ENCODE data around the gene CCDC88C.

Gene CCDC88C

GRCh38 chr14:91406451-91406850, 11.2 kb downstream of the CCDC88C start:
- TF ChIP-seq, protein P1, sequence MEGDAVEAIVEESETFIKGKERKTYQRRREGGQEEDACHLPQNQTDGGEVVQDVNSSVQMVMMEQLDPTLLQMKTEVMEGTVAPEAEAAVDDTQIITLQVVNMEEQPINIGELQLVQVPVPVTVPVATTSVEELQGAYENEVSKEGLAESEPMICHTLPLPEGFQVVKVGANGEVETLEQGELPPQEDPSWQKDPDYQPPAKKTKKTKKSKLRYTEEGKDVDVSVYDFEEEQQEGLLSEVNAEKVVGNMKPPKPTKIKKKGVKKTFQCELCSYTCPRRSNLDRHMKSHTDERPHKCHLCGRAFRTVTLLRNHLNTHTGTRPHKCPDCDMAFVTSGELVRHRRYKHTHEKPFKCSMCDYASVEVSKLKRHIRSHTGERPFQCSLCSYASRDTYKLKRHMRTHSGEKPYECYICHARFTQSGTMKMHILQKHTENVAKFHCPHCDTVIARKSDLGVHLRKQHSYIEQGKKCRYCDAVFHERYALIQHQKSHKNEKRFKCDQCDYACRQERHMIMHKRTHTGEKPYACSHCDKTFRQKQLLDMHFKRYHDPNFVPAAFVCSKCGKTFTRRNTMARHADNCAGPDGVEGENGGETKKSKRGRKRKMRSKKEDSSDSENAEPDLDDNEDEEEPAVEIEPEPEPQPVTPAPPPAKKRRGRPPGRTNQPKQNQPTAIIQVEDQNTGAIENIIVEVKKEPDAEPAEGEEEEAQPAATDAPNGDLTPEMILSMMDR (IDR thresholded peaks at IDR 0.05), result no peak
- TF ChIP-seq ZFX (IDR thresholded peaks at IDR 0.05; ENCODE audit: borderline replicate concordance), result no peak
- no peak overlapping the region for H3K27ac ChIP-seq

DNA sequence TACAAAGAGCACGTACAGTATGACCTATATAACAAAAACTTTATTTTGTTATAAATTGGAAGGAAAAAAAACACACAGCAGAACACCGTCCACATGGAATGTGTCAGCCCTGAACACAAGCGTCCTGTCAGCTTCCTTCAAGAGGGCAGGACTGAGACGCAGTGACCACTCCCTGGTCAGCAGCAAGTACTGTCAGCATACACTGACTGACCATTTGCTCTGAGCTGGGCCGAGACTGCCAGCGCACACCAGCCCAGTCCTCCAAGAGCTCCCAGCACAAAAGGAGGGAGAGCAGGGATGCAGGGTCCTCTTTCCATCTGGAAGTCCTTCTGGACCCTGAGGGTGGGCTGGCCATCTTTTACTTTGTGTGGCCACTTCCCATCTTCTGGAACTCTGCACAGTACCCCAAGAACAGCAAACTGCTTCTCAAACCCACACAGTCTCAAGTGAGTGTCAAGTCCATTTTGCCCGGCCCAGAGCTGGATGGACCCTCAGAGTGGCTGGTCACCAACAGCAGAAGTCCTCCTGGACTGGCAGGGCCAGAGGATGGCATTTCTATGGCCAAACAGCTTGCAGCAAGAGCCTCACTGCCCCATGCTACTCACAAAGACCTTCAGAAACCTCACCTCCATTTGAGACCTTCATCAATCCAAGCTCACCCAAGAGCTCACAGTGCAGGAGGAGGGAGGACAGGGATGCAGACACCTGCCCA, 11.7 kb downstream of the CCDC88C start:
- no peak overlapping the region for H3K27ac ChIP-seq
- TF ChIP-seq, protein P1 (IDR thresholded peaks at IDR 0.05), result no peak
- TF ChIP-seq ZFX (IDR thresholded peaks at IDR 0.05; ENCODE audit: borderline replicate concordance), result no peak

GRCh38 chr14:91405241-91405721, 12.3 kb downstream of the CCDC88C start:
- TF ChIP-seq, protein P1 (IDR thresholded peaks at IDR 0.05), result no peak
- no peak for TF ChIP-seq ZFX (IDR thresholded peaks at IDR 0.05; ENCODE audit: borderline replicate concordance)
- no peak overlapping the region for H3K27ac ChIP-seq

DNA sequence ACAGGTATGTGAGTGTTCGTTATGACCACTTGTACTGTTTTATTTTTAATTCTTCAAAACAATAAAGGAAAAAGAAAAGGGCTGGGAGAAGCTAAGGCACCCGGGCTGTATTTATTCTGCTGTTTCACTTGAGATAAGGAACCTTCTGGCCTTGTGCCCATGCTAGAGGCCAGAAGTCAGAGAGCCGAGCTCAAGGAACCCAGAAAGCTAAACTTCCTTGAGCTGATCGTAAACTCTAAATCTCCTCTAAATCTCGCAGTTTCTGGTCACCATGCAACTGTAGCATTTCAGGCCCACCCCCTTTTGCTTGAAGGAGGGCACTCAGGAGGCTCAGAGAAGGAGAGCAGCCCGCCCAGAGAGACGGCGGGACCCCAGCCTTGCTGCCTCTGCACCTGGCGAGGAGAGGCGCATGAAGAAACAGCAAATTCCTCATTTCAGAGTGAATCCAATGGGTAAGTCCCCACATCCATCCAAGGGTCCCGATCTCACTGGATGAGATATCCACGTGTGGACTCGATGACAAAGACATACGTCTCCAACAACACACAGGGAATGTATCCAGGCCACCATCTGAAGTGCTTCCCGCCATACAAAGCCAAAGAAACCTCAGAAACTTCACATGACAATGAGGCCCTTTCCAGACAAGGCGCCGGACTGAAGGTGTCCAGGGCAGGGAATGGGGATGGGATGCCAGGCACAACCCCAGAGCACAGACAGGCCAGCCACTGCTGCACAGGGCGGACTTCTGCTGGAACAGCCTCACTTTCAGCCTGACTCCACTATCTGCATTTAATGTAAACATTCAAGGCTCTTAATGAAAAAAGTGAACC, 14.6 kb downstream of the CCDC88C start:
- H3K27ac ChIP-seq, result no peak overlapping the region
- no peak for TF ChIP-seq ZFX (IDR thresholded peaks at IDR 0.05; ENCODE audit: borderline replicate concordance)

DNA sequence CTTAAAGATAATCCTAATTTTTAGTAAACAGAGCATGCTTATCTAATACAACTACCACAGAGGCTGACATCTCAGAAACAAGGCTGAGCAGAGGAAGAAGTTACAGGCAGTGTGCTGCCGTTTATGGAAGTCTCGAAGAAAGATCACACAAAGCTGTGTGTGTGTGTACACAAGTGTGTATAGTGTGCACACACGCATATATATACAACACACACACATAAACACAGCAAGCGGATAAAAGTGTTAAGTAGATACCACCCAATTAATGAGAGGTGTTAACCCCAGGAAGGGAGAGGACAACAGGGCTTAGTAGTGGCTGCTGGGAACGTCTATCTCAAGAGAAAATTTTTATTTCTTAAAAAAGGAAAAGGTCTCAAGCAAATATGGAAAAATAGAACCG, 15.3 kb downstream of the CCDC88C start:
- no peak for TF ChIP-seq ZFX (IDR thresholded peaks at IDR 0.05; ENCODE audit: borderline replicate concordance)
- TF ChIP-seq, protein P1 (IDR thresholded peaks at IDR 0.05), result no peak
- no peak overlapping the region for H3K27ac ChIP-seq

DNA sequence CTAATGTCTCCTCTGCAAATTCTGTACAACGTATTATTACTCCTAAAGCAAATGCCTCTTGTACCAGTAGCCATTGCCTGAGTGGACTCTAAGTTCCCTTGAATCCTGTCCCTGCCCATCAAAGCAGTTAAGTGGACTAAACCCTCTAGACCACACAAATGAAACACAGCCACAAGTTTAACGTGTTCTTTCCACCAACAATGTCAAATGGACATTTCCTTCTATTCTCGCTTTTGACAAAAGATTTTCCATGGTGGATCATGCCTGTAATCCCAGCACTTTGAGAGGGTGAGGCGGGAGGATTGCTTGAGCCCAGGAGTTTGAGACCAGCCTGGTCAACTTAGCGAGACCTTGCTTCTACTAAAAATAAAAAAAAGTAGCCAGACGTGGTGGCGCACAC, 15.9 kb downstream of the CCDC88C start:
- TF ChIP-seq ZFX (IDR thresholded peaks at IDR 0.05; ENCODE audit: borderline replicate concordance), result no peak
- TF ChIP-seq, protein P1 (IDR thresholded peaks at IDR 0.05), result no peak
- H3K27ac ChIP-seq, result no peak overlapping the region

GRCh38 chr14:91400696-91401095, 16.9 kb downstream of the CCDC88C start:
- no peak for TF ChIP-seq ZFX (IDR thresholded peaks at IDR 0.05; ENCODE audit: borderline replicate concordance)
- H3K27ac ChIP-seq, result no peak overlapping the region

All from 22Rv1 (cell line).